IMR-90 (cell line): ENCODE data around the gene PCNX2. TPM values are rescaled to one million over a fixed set of nuclear protein-coding genes. Genes with fewer than 3 reads are reported as not detected.

Experiments used
- ATAC-seq: fragments of 200-7000 bp; cut with Tn5 transposase; 2 replicates; pipeline ENCODE4 v1.9.1; 2020; ENCODE audit warnings: low read depth, mild to moderate bottlenecking, moderate library complexity
- BruUV-seq: library from RNA; stranded (reverse); fragments of 400-500 nt; replicated peaks from 2 replicates; lab custom pipeline; 2021; lab: Mats Ljungman, UMichigan
- CTCF ChIA-PET: fragments of 300-600 bp; formaldehyde crosslinking; extraction: SDS; loops from one replicate; lab custom pipeline; 2021; ENCODE audit warnings: antibody characterized with exemption; lab: Yijun Ruan, JAX
- POLR2A ChIA-PET: fragments of 300-600 bp; sonication (Branson Sonifier 250); formaldehyde crosslinking; loops from one replicate; lab custom pipeline; 2022; ENCODE audit warnings: antibody characterized with exemption; ENCODE audit not compliant: unreplicated experiment; lab: Charles Lee
- DNase-seq: peaks from one replicate; pipeline ENCODE4 v3.0.0; 2013
- H2AFZ ChIP-seq: replicated peaks from 2 replicates; pipeline ENCODE3; 2013; ENCODE audit warnings: low read length, mild to moderate bottlenecking; ENCODE audit not compliant: poor library complexity
- H2AK5ac ChIP-seq: 2 replicates; pipeline ENCODE4 v1.6.1; 2013; ENCODE audit warnings: low read depth, low read length, inconsistent platforms
- H2AK9ac ChIP-seq: replicated peaks from 2 replicates; pipeline ENCODE3; 2013; ENCODE audit warnings: mild to moderate bottlenecking, low read depth, low read length, moderate library complexity; ENCODE audit not compliant: poor library complexity
- H2BK120ac ChIP-seq: 2 replicates; pipeline ENCODE4 v1.6.1; 2013; ENCODE audit warnings: low read depth, low read length, inconsistent platforms
- H2BK15ac ChIP-seq: 3 replicates; pipeline ENCODE4 v1.6.1; 2013; ENCODE audit warnings: low read depth, low read length, inconsistent platforms
- H2BK20ac ChIP-seq: 2 replicates; pipeline ENCODE4 v1.6.1; 2013; ENCODE audit warnings: low read depth, mild to moderate bottlenecking, inconsistent platforms, low read length, moderate library complexity
- H2BK5ac ChIP-seq: 2 replicates; pipeline ENCODE4 v1.6.1; 2013; ENCODE audit warnings: mild to moderate bottlenecking, low read depth, low read length, inconsistent platforms; ENCODE audit not compliant: poor library complexity, severe bottlenecking
- H3K14ac ChIP-seq: replicated peaks from 2 replicates; pipeline ENCODE4 v1.6.1; 2013; ENCODE audit warnings: low read depth, low read length, inconsistent platforms
- H3K18ac ChIP-seq: 2 replicates; pipeline ENCODE4 v1.6.1; 2013; ENCODE audit warnings: low read depth, low read length, control low read depth
- H3K23ac ChIP-seq: 2 replicates; pipeline ENCODE4 v1.6.1; 2013; ENCODE audit warnings: low read depth, low read length, inconsistent platforms
- H3K27ac ChIP-seq: 2 replicates; pipeline ENCODE4 v1.5.1; 2013; ENCODE audit warnings: mild to moderate bottlenecking, control low read depth, low read length; ENCODE audit not compliant: insufficient read depth
- H3K27me3 ChIP-seq: 2 replicates; pipeline ENCODE4 v1.6.1; 2013; ENCODE audit warnings: low read length; ENCODE audit not compliant: control insufficient read depth, insufficient read depth
- H3K36me3 ChIP-seq: 2 replicates; pipeline ENCODE4 v1.6.1; 2013; ENCODE audit warnings: low read length, mixed read lengths; ENCODE audit not compliant: control insufficient read depth, insufficient read depth
- H3K4ac ChIP-seq: 2 replicates; pipeline ENCODE4 v1.6.1; 2013; ENCODE audit warnings: low read depth, low read length, inconsistent platforms
- H3K4me1 ChIP-seq: 2 replicates; pipeline ENCODE4 v1.6.1; 2013; ENCODE audit warnings: low read length, mixed read lengths; ENCODE audit not compliant: control insufficient read depth, insufficient read depth
- H3K4me2 ChIP-seq: 2 replicates; pipeline ENCODE4 v1.6.1; 2013; ENCODE audit warnings: low read depth, mild to moderate bottlenecking, control low read depth, low read length, moderate library complexity
- H3K4me3 ChIP-seq: 2 replicates; pipeline ENCODE4 v1.5.1; 2013; ENCODE audit warnings: low read depth, mild to moderate bottlenecking, control low read depth, low read length, moderate library complexity; ENCODE audit not compliant: insufficient read depth
- H3K56ac ChIP-seq: 2 replicates; pipeline ENCODE4 v1.6.1; 2013; ENCODE audit warnings: low read length, inconsistent platforms; ENCODE audit not compliant: insufficient read depth; ENCODE audit errors: extremely low read depth
- H3K79me1 ChIP-seq, 2 experiments: 2 replicates each; pipeline ENCODE4 v1.6.1; 2013; ENCODE audit warnings: low read length in 2 of 2, inconsistent platforms in 1 of 2, low read depth in 1 of 2
- H3K9ac ChIP-seq: 2 replicates; pipeline ENCODE4 v1.6.1; 2013; ENCODE audit warnings: low read depth, low read length, control low read depth
- H3K9me1 ChIP-seq: 2 replicates; pipeline ENCODE4 v1.6.1; 2013; ENCODE audit warnings: low read length, inconsistent platforms; ENCODE audit not compliant: insufficient read depth
- H3K9me3 ChIP-seq: 2 replicates; pipeline ENCODE4 v1.6.1; 2013; ENCODE audit warnings: low read length; ENCODE audit not compliant: control insufficient read depth, insufficient read depth
- H4K20me1 ChIP-seq: 2 replicates; pipeline ENCODE4 v1.6.1; 2013; ENCODE audit warnings: low read length, inconsistent platforms; ENCODE audit not compliant: insufficient read depth
- H4K5ac ChIP-seq: 2 replicates; pipeline ENCODE4 v1.6.1; 2013; ENCODE audit warnings: mild to moderate bottlenecking, low read depth, low read length, control low read depth
- H4K8ac ChIP-seq, 2 experiments: 2 replicates each; pipeline ENCODE4 v1.6.1; 2013; ENCODE audit warnings: low read depth in 2 of 2, low read length in 2 of 2, control low read depth in 1 of 2, inconsistent platforms in 1 of 2
- H4K91ac ChIP-seq: 2 replicates; pipeline ENCODE4 v1.6.1; 2013; ENCODE audit warnings: low read depth, low read length, inconsistent platforms; ENCODE audit not compliant: insufficient read depth
- BHLHE40 ChIP-seq: fragments of 150-350 bp; IDR thresholded peaks from 2 replicates; pipeline ENCODE4 v1.6.1; 2016; ENCODE audit warnings: mild to moderate bottlenecking, low read depth, low read length
- CEBPB ChIP-seq: IDR thresholded peaks from 2 replicates; pipeline ENCODE4 v1.6.1; 2012; ENCODE audit warnings: low read depth, low read length, improper control_type of control experiment
- FOS ChIP-seq: fragments of 150-350 bp; IDR thresholded peaks from 2 replicates; pipeline ENCODE4 v1.6.1; 2016; ENCODE audit warnings: low read depth, low read length
- MAFK ChIP-seq: IDR thresholded peaks from 2 replicates; pipeline ENCODE4 v1.6.1; 2012; ENCODE audit warnings: low read depth, low read length, improper control_type of control experiment
- MXI1 ChIP-seq: IDR thresholded peaks from 2 replicates; pipeline ENCODE4 v1.6.1; 2012; ENCODE audit warnings: low read depth, mild to moderate bottlenecking, low read length, moderate library complexity, borderline replicate concordance
- NFE2L2 ChIP-seq: fragments of 150-350 bp; IDR thresholded peaks from 2 replicates; pipeline ENCODE4 v1.6.1; 2016; ENCODE audit warnings: low read depth, mild to moderate bottlenecking, low read length
- POLR2A ChIP-seq: IDR thresholded peaks from 2 replicates; pipeline ENCODE4 v1.6.1; 2012; ENCODE audit warnings: mild to moderate bottlenecking, low read depth, low read length
- RAD21 ChIP-seq: IDR thresholded peaks from 2 replicates; pipeline ENCODE4 v1.6.1; 2012; ENCODE audit warnings: low read length, improper control_type of control experiment
- RFX5 ChIP-seq: IDR thresholded peaks from 2 replicates; pipeline ENCODE4 v1.8.0; 2012; ENCODE audit warnings: low read depth, mild to moderate bottlenecking, low read length, moderate library complexity
- WGBS, 2 experiments: methylation state at CpG; one replicate each; pipeline versions ENCODE4 v1.1.5 to v1.1.7; 2013; ENCODE audit warnings: missing lambda C conversion rate in 2 of 2; ENCODE audit not compliant: insufficient read length in 1 of 2; ENCODE audit errors: extremely low coverage in 2 of 2; 5-methylcytosine and 5-hydroxymethylcytosine counted together
- dilution Hi-C: fragments of 300-500 bp; cut with HindIII; formaldehyde crosslinking; loops from one replicate; pipeline ENCODE4 v1.14.3; 2018; ENCODE audit warnings: low sequenced_read_pairs; ENCODE audit not compliant: unreplicated experiment
- in situ Hi-C: fragments of 300-500 bp; cut with MboI; formaldehyde crosslinking; loops from 3 replicates; pipeline ENCODE4 v1.14.3; 2019; ENCODE audit warnings: low sequenced_read_pairs, inconsistent platforms, mixed read lengths
- intact Hi-C: fragments of 100-400 bp; cut with micrococcal nuclease; formaldehyde crosslinking; loops from 2 replicates; pipeline ENCODE4 v1.10.0; 2022
- polyA plus RNA-seq, 3 experiments: library from polyadenylated mRNA; depleted of rRNA; stranded (reverse); fragments of >200 nt; gene quantifications; 2 replicates each; pipeline ENCODE4 v1.2.3, GENCODE V29; 2012; ENCODE audit warnings: low replicate concordance in 1 of 3
- total RNA-seq: library from RNA; depleted of rRNA; stranded (reverse); fragments of >200 nt; gene quantifications from 2 replicates; pipeline ENCODE4 v1.2.3, GENCODE V29; 2012

Gene PCNX2
- total and polyA plus RNA-seq, 2 of the 4 experiments (the other 2 are of a cell fraction): 15.9 to 22.6 TPM

DNA sequence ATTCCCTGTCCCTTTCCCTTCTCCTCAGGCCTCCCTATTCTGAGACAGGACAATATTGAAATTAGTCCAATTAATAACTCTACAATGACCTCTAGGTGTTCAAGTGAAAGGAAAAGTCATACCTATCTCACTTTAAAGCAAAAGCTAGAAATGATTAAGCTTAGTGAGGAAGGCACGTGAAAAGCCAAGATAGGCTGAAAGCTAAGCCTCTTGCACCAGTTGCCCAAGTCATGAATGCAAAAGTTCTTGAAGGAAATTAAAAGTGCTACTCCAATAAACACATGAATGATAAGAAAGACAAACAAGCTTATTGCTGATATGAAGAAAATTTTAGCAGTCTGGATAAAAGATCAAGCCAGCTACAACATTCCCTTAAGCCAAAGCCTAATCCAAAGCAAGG lies 28.2 kb upstream of the PCNX2 start:
- no peak overlapping the region for H4K8ac ChIP-seq
- H3K27ac ChIP-seq: no peak overlapping the region
- no peak overlapping the region for H2BK120ac ChIP-seq
- no peaks in the 10 kb centered on the region for H3K36me3 ChIP-seq
- no peak for ATAC-seq
- H3K4me3 ChIP-seq: no peak overlapping the region
- H3K4me1 ChIP-seq: peaks cover 2% of the 10 kb centered on the region; the same call in 1 of the 2 replicates
- DNase-seq: no peak
- no peak overlapping the region for H3K9ac ChIP-seq
- H3K4ac ChIP-seq: no peak overlapping the region
- no peak overlapping the region for H2AK9ac ChIP-seq
- ChIA-PET CTCF (no interaction called here), POLR2A (no interaction called here)
- no peak overlapping the region for H2AK5ac ChIP-seq
- H4K20me1 ChIP-seq: no peaks in the 10 kb centered on the region
- dilution Hi-C loops (no loop called here), intact Hi-C loops (no loop called here), in situ Hi-C loops (no loop called here)
- WGBS, 2 experiments: no CpG with 5 or more reads among the region's 1 CpG
- H4K91ac ChIP-seq: no peak overlapping the region
- no peak overlapping the region for H2BK15ac ChIP-seq
- no peak overlapping the region for H3K4me2 ChIP-seq
- TF ChIP-seq RFX5: no peak
- TF ChIP-seq FOS: no peak
- TF ChIP-seq MXI1: no peak
- no peak for TF ChIP-seq POLR2A
- TF ChIP-seq CEBPB: no peak
- TF ChIP-seq MAFK: no peak
- no peak for TF ChIP-seq RAD21
- no peak for TF ChIP-seq NFE2L2
- no peak for TF ChIP-seq BHLHE40
- no peak overlapping the region for H3K18ac ChIP-seq
- H3K27me3 ChIP-seq: peaks cover 12% of the 10 kb centered on the region
- no TSS peak for BruUV-seq
- H3K14ac ChIP-seq: no peak overlapping the region
- H3K9me3 ChIP-seq: no peaks in the 10 kb centered on the region; the same call in 1 of the 2 replicates
- no peak overlapping the region for H2AFZ ChIP-seq
- H4K5ac ChIP-seq: no peak overlapping the region
- H3K9me1 ChIP-seq: no peaks in the 10 kb centered on the region; the same call in 1 of the 2 replicates
- H3K79me1 ChIP-seq: no peaks in the 10 kb centered on the region
- H3K56ac ChIP-seq: no peak overlapping the region
- H3K23ac ChIP-seq: no peak overlapping the region
- no peak overlapping the region for H2BK5ac ChIP-seq
- H2BK20ac ChIP-seq: no peak overlapping the region
